HepG2 (cell line): ENCODE data around the gene ZNF561. TPM values are rescaled to one million over a fixed set of nuclear protein-coding genes. Genes with fewer than 3 reads are reported as not detected.
A peak's percentile ranks its signal among the peaks of the same experiment; 100 is the strongest.

Experiments used
- AGO2 ChIP-seq: fragments of 200-400 bp; formaldehyde crosslinking; optimal IDR thresholded peaks from 2 replicates; pipeline ENCODE3; 2017; ENCODE audit warnings: mild to moderate bottlenecking, low read depth, low read length, moderate library complexity
- BRCA1 ChIP-seq: sonication (generic); formaldehyde crosslinking; IDR thresholded peaks from 2 replicates; pipeline ENCODE4 v1.4.0; 2020; ENCODE audit warnings: missing genetic modification reagents
- FOXK1 ChIP-seq: sonication (generic); formaldehyde crosslinking; IDR thresholded peaks from 2 replicates; pipeline ENCODE4 v1.4.0; 2020; ENCODE audit warnings: low read depth, missing genetic modification reagents, borderline replicate concordance
- GATAD2A ChIP-seq: IDR thresholded peaks from 2 replicates; pipeline ENCODE4 v1.6.1; 2016
- IRX3 ChIP-seq: sonication (generic); formaldehyde crosslinking; IDR thresholded peaks from 2 replicates; pipeline ENCODE4 v1.8.1; 2023; ENCODE audit warnings: mild to moderate bottlenecking, low read depth, missing genetic modification reagents, borderline replicate concordance
- ISL2 ChIP-seq: sonication (generic); formaldehyde crosslinking; IDR thresholded peaks from 2 replicates; pipeline ENCODE4 v1.5.0; 2020; ENCODE audit warnings: missing genetic modification reagents
- KDM1A ChIP-seq: IDR thresholded peaks from 2 replicates; pipeline ENCODE4 v1.6.1; 2016; ENCODE audit warnings: missing compliant biosample characterization
- KMT2B ChIP-seq: IDR thresholded peaks from 2 replicates; pipeline ENCODE4 v1.6.1; 2016; ENCODE audit warnings: missing genetic modification reagents, missing compliant biosample characterization
- SRSF9 ChIP-seq: fragments of 200-400 bp; formaldehyde crosslinking; IDR thresholded peaks from 2 replicates; pipeline ENCODE4 v1.6.1; 2018; ENCODE audit warnings: borderline replicate concordance, mild to moderate bottlenecking, low read depth, low read length; ENCODE audit not compliant: insufficient read depth, poor library complexity, severe bottlenecking
- ZFP41 ChIP-seq: sonication (generic); formaldehyde crosslinking; IDR thresholded peaks from 2 replicates; pipeline ENCODE4 v1.4.0; 2020; ENCODE audit warnings: mild to moderate bottlenecking, missing genetic modification reagents, borderline replicate concordance
- ZFYVE20 ChIP-seq: sonication (generic); formaldehyde crosslinking; IDR thresholded peaks from 2 replicates; pipeline ENCODE4 v1.8.0; 2023; ENCODE audit warnings: low read depth, mild to moderate bottlenecking, moderate library complexity, missing genetic modification reagents, borderline replicate concordance
- ZNF253 ChIP-seq: sonication (generic); formaldehyde crosslinking; IDR thresholded peaks from 2 replicates; pipeline ENCODE4 v1.8.0; 2022; ENCODE audit warnings: mild to moderate bottlenecking, missing genetic modification reagents, borderline replicate concordance
- ZNF30 ChIP-seq: sonication (generic); formaldehyde crosslinking; IDR thresholded peaks from 2 replicates; pipeline ENCODE4 v1.5.0; 2020; ENCODE audit warnings: mild to moderate bottlenecking, missing genetic modification reagents
- ZNF333 ChIP-seq: sonication (generic); formaldehyde crosslinking; IDR thresholded peaks from 2 replicates; pipeline ENCODE4 v1.4.0; 2020; ENCODE audit warnings: mild to moderate bottlenecking, missing genetic modification reagents, borderline replicate concordance
- ZNF563 ChIP-seq: sonication (generic); formaldehyde crosslinking; IDR thresholded peaks from 2 replicates; pipeline ENCODE4 v1.8.0; 2022; ENCODE audit warnings: mild to moderate bottlenecking, moderate library complexity, missing genetic modification reagents
- ZNF598 ChIP-seq: sonication (generic); formaldehyde crosslinking; IDR thresholded peaks from 2 replicates; pipeline ENCODE4 v1.5.1; 2020; ENCODE audit warnings: mild to moderate bottlenecking, missing genetic modification reagents, borderline replicate concordance
- ZNF850 ChIP-seq: sonication (generic); formaldehyde crosslinking; conservative IDR thresholded peaks from 2 replicates; pipeline ENCODE4 v1.9.0; 2021; ENCODE audit warnings: mild to moderate bottlenecking, missing genetic modification reagents
- ZSCAN22 ChIP-seq: sonication (generic); formaldehyde crosslinking; IDR thresholded peaks from 2 replicates; pipeline ENCODE4 v1.4.0; 2020; ENCODE audit warnings: mild to moderate bottlenecking, missing genetic modification reagents
- polyA plus RNA-seq, 8 experiments: library from polyadenylated mRNA; depleted of rRNA in 3 of 8; stranded (reverse) in 7 of 8; unstranded in 1 of 8; fragments of >200 nt; fragmentation: Illumina TruSeq in 4 of 8; extraction: Trizol in 4 of 8; gene quantifications; 2 replicates each; pipeline versions ENCODE4 v1.2.1 to v1.2.3, GENCODE V29; 2011 to 2016; ENCODE audit warnings: low read depth in 4 of 8, missing spikeins in 1 of 8, mixed read lengths in 1 of 8; ENCODE audit not compliant: insufficient read depth in 1 of 8
- total RNA-seq, 5 experiments: library from RNA; depleted of rRNA; stranded (reverse); fragments of >200 nt; fragmentation: Illumina TruSeq; extraction: Trizol; gene quantifications; 2 replicates each; pipeline ENCODE4 v1.2.3, GENCODE V29; 2016; ENCODE audit warnings: low read depth in 1 of 5
- TF ChIP-seq, protein P1 (sequence below): sonication (generic); formaldehyde crosslinking; IDR thresholded peaks from 2 replicates; pipeline ENCODE4 v1.4.0; 2020; ENCODE audit warnings: mild to moderate bottlenecking, missing genetic modification reagents, borderline replicate concordance

The ZNF561 gene
- total and polyA plus RNA-seq, 2 of the 13 experiments (the other 11 are each of a cell fraction or from before 2014, with no cell fraction given), result 19.8 to 35.1 TPM

DNA sequence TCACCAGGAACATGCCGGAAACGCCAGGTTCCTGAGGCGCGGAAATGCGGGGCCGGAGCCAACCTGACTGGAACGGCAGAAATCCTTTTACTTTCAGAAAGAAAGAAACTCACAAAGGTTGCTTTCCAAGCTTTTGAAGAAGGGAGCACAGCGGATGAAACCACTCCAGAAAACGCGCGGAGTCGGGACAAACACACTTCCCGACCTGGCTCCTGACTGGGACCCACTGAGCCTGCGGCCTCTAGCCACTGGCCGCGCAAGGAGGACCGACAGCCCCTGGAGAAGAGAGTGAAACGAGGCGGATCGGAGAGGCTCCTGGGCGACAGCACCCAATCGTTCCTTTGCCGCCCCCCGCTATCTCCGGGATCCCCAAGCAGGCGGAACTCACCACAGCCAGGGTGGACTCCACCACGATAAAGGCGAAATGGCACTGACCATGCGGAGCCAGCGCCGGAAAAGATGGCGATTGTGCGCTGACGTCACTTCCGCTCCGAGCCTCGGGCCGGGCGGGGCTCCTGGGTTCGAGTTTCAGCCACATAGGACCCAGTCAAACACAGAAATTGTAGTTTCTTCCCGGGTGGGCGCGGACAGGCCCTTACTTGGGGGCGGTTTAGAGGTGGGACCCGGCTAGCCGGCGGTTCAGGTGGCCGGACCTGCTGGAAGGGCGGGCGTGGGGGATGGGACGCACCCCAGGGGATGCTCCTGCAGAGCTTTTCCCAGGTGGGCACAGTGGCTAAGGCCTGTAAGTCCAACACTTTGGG is 36.8 kb downstream of the ZNF561 start, which contains the start of gene ZNF121 (continued):
- peak; percentile 95; the same call in 1 of the 2 replicates for TF ChIP-seq ZNF333 (CRISPR knock-in tag)
- no peak; the same call in 1 of the 2 replicates for TF ChIP-seq ISL2 (CRISPR knock-in tag)
- TF ChIP-seq ZNF253 (CRISPR knock-in tag), result no peak
- TF ChIP-seq BRCA1 (CRISPR knock-in tag), result peak; percentile 54; the same call in 1 of the 2 replicates
- no peak for TF ChIP-seq ZNF598 (CRISPR knock-in tag)
- no peak for TF ChIP-seq ZSCAN22 (CRISPR knock-in tag)
- peak; percentile 73; the same call in 1 of the 2 replicates for TF ChIP-seq FOXK1
- no peak for TF ChIP-seq KDM1A (CRISPR knock-in tag)
- TF ChIP-seq ZNF850 (CRISPR knock-in tag), result no peak
- TF ChIP-seq ZFYVE20 (CRISPR knock-in tag), result no peak
- TF ChIP-seq GATAD2A (CRISPR knock-in tag), result peak; percentile 51; the same call in 1 of the 2 replicates
- peak; percentile 57 for TF ChIP-seq AGO2
- TF ChIP-seq ZNF30 (CRISPR knock-in tag), result no peak
- TF ChIP-seq IRX3 (CRISPR knock-in tag), result no peak
- peak; percentile 74; the same call in 1 of the 2 replicates for TF ChIP-seq KMT2B (CRISPR knock-in tag)
- no peak for TF ChIP-seq ZFP41 (CRISPR knock-in tag)
- TF ChIP-seq, protein P1, sequence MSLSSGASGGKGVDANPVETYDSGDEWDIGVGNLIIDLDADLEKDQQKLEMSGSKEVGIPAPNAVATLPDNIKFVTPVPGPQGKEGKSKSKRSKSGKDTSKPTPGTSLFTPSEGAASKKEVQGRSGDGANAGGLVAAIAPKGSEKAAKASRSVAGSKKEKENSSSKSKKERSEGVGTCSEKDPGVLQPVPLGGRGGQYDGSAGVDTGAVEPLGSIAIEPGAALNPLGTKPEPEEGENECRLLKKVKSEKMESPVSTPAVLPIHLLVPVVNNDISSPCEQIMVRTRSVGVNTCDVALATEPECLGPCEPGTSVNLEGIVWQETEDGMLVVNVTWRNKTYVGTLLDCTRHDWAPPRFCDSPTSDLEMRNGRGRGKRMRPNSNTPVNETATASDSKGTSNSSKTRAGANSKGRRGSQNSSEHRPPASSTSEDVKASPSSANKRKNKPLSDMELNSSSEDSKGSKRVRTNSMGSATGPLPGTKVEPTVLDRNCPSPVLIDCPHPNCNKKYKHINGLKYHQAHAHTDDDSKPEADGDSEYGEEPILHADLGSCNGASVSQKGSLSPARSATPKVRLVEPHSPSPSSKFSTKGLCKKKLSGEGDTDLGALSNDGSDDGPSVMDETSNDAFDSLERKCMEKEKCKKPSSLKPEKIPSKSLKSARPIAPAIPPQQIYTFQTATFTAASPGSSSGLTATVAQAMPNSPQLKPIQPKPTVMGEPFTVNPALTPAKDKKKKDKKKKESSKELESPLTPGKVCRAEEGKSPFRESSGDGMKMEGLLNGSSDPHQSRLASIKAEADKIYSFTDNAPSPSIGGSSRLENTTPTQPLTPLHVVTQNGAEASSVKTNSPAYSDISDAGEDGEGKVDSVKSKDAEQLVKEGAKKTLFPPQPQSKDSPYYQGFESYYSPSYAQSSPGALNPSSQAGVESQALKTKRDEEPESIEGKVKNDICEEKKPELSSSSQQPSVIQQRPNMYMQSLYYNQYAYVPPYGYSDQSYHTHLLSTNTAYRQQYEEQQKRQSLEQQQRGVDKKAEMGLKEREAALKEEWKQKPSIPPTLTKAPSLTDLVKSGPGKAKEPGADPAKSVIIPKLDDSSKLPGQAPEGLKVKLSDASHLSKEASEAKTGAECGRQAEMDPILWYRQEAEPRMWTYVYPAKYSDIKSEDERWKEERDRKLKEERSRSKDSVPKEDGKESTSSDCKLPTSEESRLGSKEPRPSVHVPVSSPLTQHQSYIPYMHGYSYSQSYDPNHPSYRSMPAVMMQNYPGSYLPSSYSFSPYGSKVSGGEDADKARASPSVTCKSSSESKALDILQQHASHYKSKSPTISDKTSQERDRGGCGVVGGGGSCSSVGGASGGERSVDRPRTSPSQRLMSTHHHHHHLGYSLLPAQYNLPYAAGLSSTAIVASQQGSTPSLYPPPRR, result no peak
- TF ChIP-seq SRSF9, result no peak
- TF ChIP-seq ZNF563 (CRISPR knock-in tag), result no peak
